Measurements from ENCODE around the gene COL4A1. TPM values are rescaled to one million over a fixed set of nuclear protein-coding genes. Genes with fewer than 3 reads are reported as not detected.
"Not testable (repeated sequence)": the region's sequence is repeated elsewhere in the genome, so short reads cannot be mapped to it uniquely, and the experiment has no call there.

Gene COL4A1
- total and polyA plus RNA-seq, 11 donors, result 52.6 to 428 (median 184) TPM

DNA sequence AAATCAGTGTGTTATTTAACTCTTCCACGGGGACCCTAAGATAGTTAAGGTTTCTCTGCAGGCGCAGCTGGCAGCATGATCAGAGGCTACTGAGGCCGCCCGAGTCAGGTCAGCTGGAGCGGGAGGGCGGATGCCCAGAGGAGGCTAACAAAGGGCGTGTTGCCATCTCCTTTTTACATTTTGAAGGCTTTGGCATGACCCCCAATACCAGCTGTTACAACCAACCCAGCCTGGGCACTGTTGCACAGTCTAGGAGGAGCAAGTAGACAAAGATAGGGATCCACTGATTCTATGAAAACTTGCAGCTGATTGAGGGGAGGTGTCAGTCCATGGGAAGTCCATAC is 15.8 kb upstream of the COL4A1 start:
- Histone ChIP-seq H3K4me3 (no peak overlapping the region), H3K36me3 (peaks cover 0 to 4% (median 0%) of the 10 kb centered on the region in 9 donors), H3K9me3 (no peaks in the 10 kb centered on the region), H3K27me3 (no peaks in the 10 kb centered on the region), H3K4me1 (peaks cover 39 to 100% (median 88%) of the 10 kb centered on the region in 12 donors), H3K27ac (peak overlapping the region in 1 of 12 donors; percentile 95)
- TF ChIP-seq, protein P1, sequence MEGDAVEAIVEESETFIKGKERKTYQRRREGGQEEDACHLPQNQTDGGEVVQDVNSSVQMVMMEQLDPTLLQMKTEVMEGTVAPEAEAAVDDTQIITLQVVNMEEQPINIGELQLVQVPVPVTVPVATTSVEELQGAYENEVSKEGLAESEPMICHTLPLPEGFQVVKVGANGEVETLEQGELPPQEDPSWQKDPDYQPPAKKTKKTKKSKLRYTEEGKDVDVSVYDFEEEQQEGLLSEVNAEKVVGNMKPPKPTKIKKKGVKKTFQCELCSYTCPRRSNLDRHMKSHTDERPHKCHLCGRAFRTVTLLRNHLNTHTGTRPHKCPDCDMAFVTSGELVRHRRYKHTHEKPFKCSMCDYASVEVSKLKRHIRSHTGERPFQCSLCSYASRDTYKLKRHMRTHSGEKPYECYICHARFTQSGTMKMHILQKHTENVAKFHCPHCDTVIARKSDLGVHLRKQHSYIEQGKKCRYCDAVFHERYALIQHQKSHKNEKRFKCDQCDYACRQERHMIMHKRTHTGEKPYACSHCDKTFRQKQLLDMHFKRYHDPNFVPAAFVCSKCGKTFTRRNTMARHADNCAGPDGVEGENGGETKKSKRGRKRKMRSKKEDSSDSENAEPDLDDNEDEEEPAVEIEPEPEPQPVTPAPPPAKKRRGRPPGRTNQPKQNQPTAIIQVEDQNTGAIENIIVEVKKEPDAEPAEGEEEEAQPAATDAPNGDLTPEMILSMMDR (IDR thresholded peaks at IDR 0.05), result no peak
- no peak for TF ChIP-seq POLR2A (IDR thresholded peaks at IDR 0.05)
- intact Hi-C loops (cut with DNase I), result loop anchor here in 1 of 10 donors (5.0 kb wide), 1 partner anchor 90 kb away; no protein-coding TSS in a partner anchor
- DNase-seq (no peak), ATAC-seq (no peak)
- 85 to 97% (median 89%) methylated on average over 7 of the region's 7 CpGs for WGBS, 4 donors

- Histone ChIP-seq H3K4me3 (no peak overlapping the region), H3K27me3 (no peaks in the 10 kb centered on the region), H3K9me3 (no peaks in the 10 kb centered on the region), H3K27ac (peak overlapping the region in 7 of 12 donors; percentile 2 to 95 (median 5)), H3K4me1 (peaks cover 39 to 100% (median 90%) of the 10 kb centered on the region in 12 donors), H3K36me3 (peaks cover 0 to 5% (median under 1%) of the 10 kb centered on the region in 9 donors)
- intact Hi-C loops (cut with DNase I), result loop anchor here in 1 of 10 donors (5.0 kb wide), 1 partner anchor 90 kb away; no protein-coding TSS in a partner anchor
- no peak for DNase-seq
- no peak for TF ChIP-seq POLR2A (IDR thresholded peaks at IDR 0.05)
- TF ChIP-seq, protein P1 (IDR thresholded peaks at IDR 0.05), result no peak
- ATAC-seq, result no peak
- WGBS, 4 donors, result 59 to 75% (median 68%) methylated on average over 16 of the region's 16 CpGs
Measured at GRCh38 chr13:110322126-110322827, 15.3 kb upstream of the COL4A1 start.

DNA sequence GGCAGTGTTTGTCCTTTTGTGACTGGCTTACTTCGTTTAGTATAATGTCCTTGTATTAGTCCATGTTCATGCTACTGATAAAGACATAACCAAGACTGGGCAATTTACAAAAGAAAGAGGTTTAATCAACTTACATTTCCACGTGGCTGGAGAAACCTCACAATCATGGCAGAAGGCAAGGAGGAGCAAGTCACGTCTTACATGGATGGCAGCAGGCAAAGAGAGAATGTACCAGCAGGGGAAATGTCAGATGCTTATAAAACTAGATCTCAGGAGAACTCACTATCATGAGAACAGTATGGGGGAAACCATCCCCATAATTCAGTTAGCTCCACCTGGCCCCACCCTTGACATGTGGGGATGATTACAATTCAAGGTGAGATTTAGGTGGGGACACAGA is 14.6 kb upstream of the COL4A1 start:
- not testable (repeated sequence) for H3K4me3 ChIP-seq, DNase-seq, ATAC-seq, H3K9me3 ChIP-seq, H3K27me3 ChIP-seq
- Histone ChIP-seq H3K27ac (peak overlapping the region in 5 of 12 donors; percentile 2 to 95 (median 5)), H3K4me1 (peaks cover 34 to 100% (median 85%) of the 10 kb centered on the region in 12 donors), H3K36me3 (peaks cover 0 to 12% (median 8%) of the 10 kb centered on the region in 9 donors)
- WGBS, 4 donors, result 56 to 70% (median 67%) methylated on average over 3 of the region's 3 CpGs
- intact Hi-C loops (cut with DNase I), result loop anchor here in 1 of 10 donors (5.0 kb wide), 1 partner anchor 91 kb away; no protein-coding TSS in a partner anchor

DNA sequence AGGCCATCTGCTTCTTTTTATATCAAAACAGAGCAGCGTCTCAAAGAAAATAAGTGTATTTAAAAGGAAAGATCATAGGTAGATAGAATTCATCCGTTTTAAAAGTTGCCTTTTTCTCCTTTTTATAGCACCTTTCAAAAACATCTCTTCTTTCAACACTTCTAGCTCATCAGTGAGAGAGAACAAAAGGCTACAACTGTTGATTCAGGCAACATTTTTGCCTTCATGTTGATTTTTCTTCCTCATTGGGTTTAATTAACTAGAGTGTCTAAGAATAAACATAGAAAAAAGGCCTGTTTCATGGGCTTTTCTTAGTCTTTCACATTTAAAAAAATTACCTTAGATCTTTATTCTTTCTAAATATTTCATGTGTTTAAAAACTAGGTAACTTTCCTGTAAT is 13.7 kb upstream of the COL4A1 start:
- 36 to 50% (median 42%) methylated on average over 2 of the region's 2 CpGs for WGBS, 4 donors
- Histone ChIP-seq H3K9me3 (no peaks in the 10 kb centered on the region), H3K4me3 (no peak overlapping the region), H3K27ac (peak overlapping the region in 9 of 12 donors; percentile 10 to 95 (median 80)), H3K27me3 (no peaks in the 10 kb centered on the region), H3K36me3 (peaks cover 0 to 17% (median 9%) of the 10 kb centered on the region in 9 donors), H3K4me1 (peaks cover 31 to 100% (median 85%) of the 10 kb centered on the region in 12 donors)
- intact Hi-C loops (cut with DNase I), result loop anchor here in 1 of 10 donors (5.0 kb wide), 1 partner anchor 92 kb away; no protein-coding TSS in a partner anchor
- DNase-seq (no peak), ATAC-seq (no peak)
- no peak for TF ChIP-seq POLR2A (IDR thresholded peaks at IDR 0.05)
- TF ChIP-seq, protein P1 (IDR thresholded peaks at IDR 0.05), result no peak

All from heart left ventricle (tissue), 16 donors.